Hepatocyte (in vitro differentiated cells): ENCODE measurements around the gene MORN5. TPM values are rescaled to one million over a fixed set of nuclear protein-coding genes. Genes with fewer than 3 reads are reported as not detected.
A peak's percentile ranks its signal among the peaks of the same experiment; 100 is the strongest.

ENCODE experiments used
- DNase-seq: peaks from one replicate; pipeline ENCODE4 v3.0.0-alpha.2; 2016; ENCODE audit warnings: low spot score
- H2AFZ ChIP-seq: fragments of 200-600 bp; sonication (generic); 2 replicates; pipeline ENCODE4 v1.6.0; 2016; ENCODE audit warnings: antibody characterized with exemption, mild to moderate bottlenecking
- H3K27ac ChIP-seq: fragments of 200-600 bp; sonication (generic); 2 replicates; pipeline ENCODE4 v1.5.1; 2016; ENCODE audit warnings: mild to moderate bottlenecking
- H3K27me3 ChIP-seq: fragments of 200-600 bp; sonication (generic); 2 replicates; pipeline ENCODE4 v1.6.1; 2016
- H3K36me3 ChIP-seq: fragments of 200-600 bp; sonication (generic); replicated peaks from 2 replicates; pipeline ENCODE4 v1.5.1; 2016; ENCODE audit warnings: low read depth; ENCODE audit not compliant: insufficient read depth
- H3K4me1 ChIP-seq: fragments of 200-600 bp; sonication (generic); 2 replicates; pipeline ENCODE4 v1.5.1; 2016; ENCODE audit warnings: mild to moderate bottlenecking, moderate library complexity; ENCODE audit not compliant: insufficient read depth
- H3K4me2 ChIP-seq: fragments of 200-600 bp; sonication (generic); 2 replicates; pipeline ENCODE4 v1.6.0; 2016
- H3K4me3 ChIP-seq: fragments of 200-600 bp; sonication (generic); 2 replicates; pipeline ENCODE4 v1.5.1; 2016; ENCODE audit warnings: mild to moderate bottlenecking
- H3K79me2 ChIP-seq: fragments of 200-600 bp; sonication (generic); 2 replicates; pipeline ENCODE4 v1.6.0; 2017; ENCODE audit warnings: mild to moderate bottlenecking
- H3K9me2 ChIP-seq: fragments of 200-600 bp; sonication (generic); replicated peaks from 2 replicates; pipeline ENCODE4 v1.6.0; 2017; ENCODE audit warnings: mild to moderate bottlenecking; ENCODE audit not compliant: insufficient read depth
- H3K9me3 ChIP-seq: fragments of 200-600 bp; sonication (generic); 2 replicates; pipeline ENCODE4 v1.5.1; 2016; ENCODE audit warnings: low read depth, mild to moderate bottlenecking
- H4K20me1 ChIP-seq: fragments of 200-600 bp; sonication (generic); 2 replicates; pipeline ENCODE4 v1.6.0; 2016; ENCODE audit warnings: mild to moderate bottlenecking; ENCODE audit not compliant: insufficient read depth, poor library complexity, severe bottlenecking
- CTCF ChIP-seq: fragments of 200-600 bp; sonication (generic); IDR thresholded peaks from 2 replicates; pipeline ENCODE4 v1.5.1; 2016; ENCODE audit warnings: antibody characterized with exemption, mild to moderate bottlenecking; ENCODE audit not compliant: poor library complexity
- EZH2 ChIP-seq: fragments of 200-600 bp; sonication (generic); IDR thresholded peaks from 2 replicates; pipeline ENCODE4 v1.6.1; 2016; ENCODE audit warnings: antibody characterized with exemption, mild to moderate bottlenecking, borderline replicate concordance
- EZH2phosphoT487 ChIP-seq: fragments of 200-600 bp; sonication (generic); IDR thresholded peaks from one replicate; pipeline ENCODE4 v1.6.1; 2018; ENCODE audit warnings: antibody characterized with exemption, mild to moderate bottlenecking, low read depth, moderate library complexity; ENCODE audit not compliant: unreplicated experiment, severe bottlenecking
- WGBS: methylation state at CpG from one replicate; pipeline ENCODE4 v1.1.6; 2016; ENCODE audit warnings: low lambda C conversion rate; ENCODE audit errors: missing lambda C conversion rate; 5-methylcytosine and 5-hydroxymethylcytosine counted together
- polyA plus RNA-seq: library from polyadenylated mRNA; unstranded; fragments of >200 nt; fragmentation: Nextera tagmentation; extraction: Ambion mirVana; gene quantifications from 2 replicates; pipeline ENCODE4 v1.2.1, GENCODE V29; 2016
- total RNA-seq: library from RNA; depleted of rRNA; stranded (reverse); fragments of >200 nt; gene quantifications from 2 replicates; pipeline ENCODE4 v1.2.3, GENCODE V29; 2014

Gene MORN5
- total and polyA plus RNA-seq, 2 experiments from 2014 or later: 0.95 TPM; not detected in 1

DNA sequence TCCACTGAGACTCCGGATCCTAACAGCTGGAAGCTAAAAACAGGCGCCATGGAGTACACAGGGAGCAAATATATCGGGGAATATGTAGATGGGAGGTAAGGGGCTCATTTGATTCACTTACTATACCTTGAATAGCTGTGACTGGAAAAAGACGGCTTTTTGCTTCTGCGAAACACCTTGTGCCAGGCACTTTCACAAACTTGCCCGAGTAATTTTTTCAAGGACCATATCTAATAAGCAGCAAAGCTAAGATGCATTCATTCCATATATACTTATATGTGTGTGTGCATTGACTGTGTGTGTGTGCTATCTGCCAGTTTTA is 178 bp downstream of the MORN5 start:
- WGBS: 33% methylated on average over 6 of the region's 6 CpGs
- no peak for DNase-seq
- Histone ChIP-seq H3K4me1 (peaks cover 9% of the 10 kb centered on the region), H3K4me3 (no peak overlapping the region), H3K27ac (no peak overlapping the region), H4K20me1 (peaks cover 13% of the 10 kb centered on the region), H2AFZ (peak overlapping the region; percentile 4), H3K4me2 (peak overlapping the region; percentile 70), H3K36me3 (no peaks in the 10 kb centered on the region), H3K27me3 (no peaks in the 10 kb centered on the region), H3K79me2 (peaks cover 46% of the 10 kb centered on the region), H3K9me2 (no peaks in the 10 kb centered on the region), H3K9me3 (no peaks in the 10 kb centered on the region)
- TF ChIP-seq EZH2: no peak
- TF ChIP-seq EZH2phosphoT487: no peak
- no peak for TF ChIP-seq CTCF

DNA sequence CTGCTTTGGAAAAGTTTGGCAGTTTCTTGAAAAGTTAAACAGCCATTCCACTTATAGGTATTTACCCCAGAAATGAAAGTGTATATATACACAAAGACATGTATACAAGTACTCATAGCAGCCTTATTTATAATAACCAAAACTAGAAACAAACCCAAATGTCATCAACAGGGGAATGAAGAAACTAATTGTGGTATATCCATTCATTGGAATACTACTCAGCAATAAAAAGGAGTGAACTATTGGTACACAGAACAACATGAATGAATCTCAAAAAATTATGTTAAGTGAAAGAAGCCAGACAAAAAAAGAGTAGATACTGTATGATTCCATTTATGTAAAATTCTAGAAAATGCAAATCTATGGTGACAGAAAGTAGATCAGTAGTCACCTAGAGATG is 2.7 kb downstream of the MORN5 start:
- no peaks in the 10 kb centered on the region for H3K9me2 ChIP-seq
- peaks cover 9% of the 10 kb centered on the region for H3K4me1 ChIP-seq
- no peaks in the 10 kb centered on the region for H3K36me3 ChIP-seq
- H3K27me3 ChIP-seq: no peaks in the 10 kb centered on the region
- peaks cover 21% of the 10 kb centered on the region for H3K79me2 ChIP-seq
- TF ChIP-seq EZH2 (no peak), CTCF (no peak), EZH2phosphoT487 (no peak)
- H3K4me3 ChIP-seq: no peak overlapping the region
- no peak overlapping the region for H2AFZ ChIP-seq
- DNase-seq: no peak
- no peak overlapping the region for H3K4me2 ChIP-seq
- no peak overlapping the region for H3K27ac ChIP-seq
- peaks cover 6% of the 10 kb centered on the region for H4K20me1 ChIP-seq
- H3K9me3 ChIP-seq: no peaks in the 10 kb centered on the region

DNA sequence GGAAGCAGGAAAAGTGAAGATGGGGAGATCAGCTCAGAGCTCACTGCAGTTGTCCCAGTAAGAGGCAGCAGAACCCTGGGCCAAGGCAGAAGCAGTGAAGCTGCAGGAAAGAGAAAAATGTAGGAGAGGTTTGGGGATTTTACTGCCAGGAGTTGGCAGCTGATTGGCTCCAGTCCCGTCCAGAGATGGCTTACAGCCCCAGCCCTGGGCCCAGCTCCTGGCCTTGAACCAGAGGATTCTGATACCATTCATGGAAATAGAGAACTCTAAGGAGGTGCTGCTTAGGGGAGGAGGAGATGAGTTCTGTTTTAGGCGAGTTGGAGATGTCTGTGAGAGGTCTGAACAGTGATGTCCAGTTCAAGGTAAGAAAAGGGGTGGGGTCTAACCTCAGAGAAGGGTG is 4.6 kb downstream of the MORN5 start:
- H2AFZ ChIP-seq: no peak overlapping the region
- no peaks in the 10 kb centered on the region for H3K36me3 ChIP-seq
- no peak for DNase-seq
- H3K79me2 ChIP-seq: peaks cover 2% of the 10 kb centered on the region
- no peaks in the 10 kb centered on the region for H3K27me3 ChIP-seq
- H3K27ac ChIP-seq: no peak overlapping the region
- no peaks in the 10 kb centered on the region for H3K9me3 ChIP-seq
- 32% methylated on average over 2 of the region's 2 CpGs for WGBS
- no peak for TF ChIP-seq CTCF
- no peak for TF ChIP-seq EZH2phosphoT487
- no peak for TF ChIP-seq EZH2
- H4K20me1 ChIP-seq: no peaks in the 10 kb centered on the region
- no peaks in the 10 kb centered on the region for H3K9me2 ChIP-seq
- H3K4me1 ChIP-seq: no peaks in the 10 kb centered on the region
- no peak overlapping the region for H3K4me2 ChIP-seq
- no peak overlapping the region for H3K4me3 ChIP-seq

- no peak overlapping the region for H3K27ac ChIP-seq
- H3K4me1 ChIP-seq: no peaks in the 10 kb centered on the region
- no peaks in the 10 kb centered on the region for H3K9me3 ChIP-seq
- no peaks in the 10 kb centered on the region for H3K27me3 ChIP-seq
- no peaks in the 10 kb centered on the region for H3K9me2 ChIP-seq
- H2AFZ ChIP-seq: no peak overlapping the region
- no peak overlapping the region for H3K4me3 ChIP-seq
- H3K36me3 ChIP-seq: no peaks in the 10 kb centered on the region
- no peaks in the 10 kb centered on the region for H4K20me1 ChIP-seq
- no peak overlapping the region for H3K4me2 ChIP-seq
- no peaks in the 10 kb centered on the region for H3K79me2 ChIP-seq
- TF ChIP-seq EZH2phosphoT487: no peak
- no peak for TF ChIP-seq CTCF
- no peak for TF ChIP-seq EZH2
- WGBS: 72% methylated on average over 3 of the region's 3 CpGs
- no peak for DNase-seq
Observed at GRCh38 chr9:122168356-122168755, 8.6 kb downstream of the MORN5 start.
